Activated T-cell treated with anti-CD3 and anti-CD28 coated beads, Interleukin-2, amount 50 U/mL, for 24 hours (primary cell): ENCODE measurements around the gene SMAD5.

Experiments
- DNase-seq: peaks from one replicate; pipeline ENCODE4 v3.0.0-alpha.2; 2020
- H3K27ac Mint-ChIP-seq: 2 replicates; pipeline ENCODE4 v1.8.0; 2020; ENCODE audit warnings: mild to moderate bottlenecking, mixed read lengths
- H3K27me3 Mint-ChIP-seq: 2 replicates; pipeline ENCODE4 v1.8.0; 2020; ENCODE audit warnings: mixed read lengths
- H3K36me3 Mint-ChIP-seq: 2 replicates; pipeline ENCODE4 v1.8.0; 2020; ENCODE audit warnings: low read depth, mixed read lengths
- H3K4me1 Mint-ChIP-seq: 2 replicates; pipeline ENCODE4 v1.8.0; 2020; ENCODE audit warnings: low read depth, mixed read lengths
- H3K4me3 Mint-ChIP-seq: 2 replicates; pipeline ENCODE4 v1.8.0; 2020; ENCODE audit warnings: mild to moderate bottlenecking, moderate library complexity, mixed read lengths
- H3K9me3 Mint-ChIP-seq: 2 replicates; pipeline ENCODE4 v1.8.0; 2020; ENCODE audit warnings: mixed read lengths

SMAD5 gene

DNA sequence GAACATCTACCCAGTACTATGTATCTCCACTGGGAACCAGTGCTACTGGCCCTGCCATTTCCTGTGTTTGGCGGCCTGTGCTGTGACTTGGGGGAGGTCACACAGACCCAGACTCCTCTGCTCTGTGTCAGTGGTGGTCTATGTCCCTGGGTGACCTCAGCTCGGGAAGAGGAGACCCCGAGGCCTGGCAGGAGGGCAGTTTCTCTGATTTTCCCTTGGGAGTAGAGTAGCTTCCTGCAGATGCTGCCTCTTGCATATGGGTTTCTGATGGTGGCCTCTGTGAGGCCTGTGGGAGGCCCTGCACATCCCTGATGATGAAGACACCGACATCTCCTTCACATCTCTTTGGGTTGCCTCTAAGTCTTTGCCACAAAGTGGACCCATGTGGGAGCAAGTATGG, 73.3 kb downstream of the SMAD5 start:
- H3K4me1 Mint-ChIP-seq, result no peaks in the 10 kb centered on the region
- H3K4me3 Mint-ChIP-seq, result no peak overlapping the region
- no peaks in the 10 kb centered on the region for H3K9me3 Mint-ChIP-seq
- no peak for DNase-seq
- H3K27me3 Mint-ChIP-seq, result peaks cover 24% of the 10 kb centered on the region
- H3K27ac Mint-ChIP-seq, result no peak overlapping the region
- no peaks in the 10 kb centered on the region for H3K36me3 Mint-ChIP-seq

DNA sequence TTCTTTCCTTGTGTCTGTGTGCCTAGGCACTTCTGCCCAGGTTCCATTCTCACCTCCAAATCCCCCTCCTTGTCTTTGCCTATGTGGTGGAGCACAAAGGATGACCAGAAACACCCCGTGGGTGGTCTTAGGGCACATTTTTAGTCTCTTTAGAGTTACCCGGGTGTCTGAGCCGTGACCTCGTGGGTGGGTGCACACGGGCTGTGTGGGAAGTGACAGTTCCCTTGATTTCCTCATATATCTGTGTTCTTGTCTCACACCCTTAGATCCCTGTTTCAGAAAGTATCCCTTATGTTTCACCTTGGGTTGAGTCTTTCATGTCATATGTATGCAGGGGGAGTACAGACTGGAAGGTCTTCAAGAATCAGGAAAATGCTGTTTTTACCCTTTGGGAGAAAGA, 73.7 kb downstream of the SMAD5 start:
- Mint-ChIP-seq H3K4me3 (no peak overlapping the region), H3K27me3 (peaks cover 27% of the 10 kb centered on the region), H3K9me3 (no peaks in the 10 kb centered on the region), H3K27ac (no peak overlapping the region), H3K36me3 (no peaks in the 10 kb centered on the region), H3K4me1 (no peaks in the 10 kb centered on the region)
- no peak for DNase-seq

DNA sequence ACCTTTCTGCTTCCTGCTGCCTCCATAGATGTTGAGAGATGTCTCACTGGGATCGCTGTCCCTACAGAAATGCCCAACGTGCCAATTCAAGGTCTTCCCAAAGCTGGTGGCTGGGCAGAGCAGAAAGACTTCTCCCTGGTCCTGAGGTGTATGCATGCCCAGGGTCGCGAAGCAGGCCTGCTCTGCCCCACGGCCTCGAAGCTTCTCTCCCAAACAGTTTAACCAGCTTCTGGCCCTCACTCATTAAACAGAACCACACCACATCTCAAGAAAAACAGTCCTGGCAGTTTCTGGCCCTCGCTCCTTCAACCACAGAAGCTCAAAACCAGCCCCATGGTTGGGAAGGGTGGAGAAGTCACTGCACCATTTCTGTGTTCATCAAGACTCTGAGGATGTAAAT, 75.0 kb downstream of the SMAD5 start:
- Mint-ChIP-seq H3K27ac (no peak overlapping the region), H3K4me1 (no peaks in the 10 kb centered on the region), H3K4me3 (no peak overlapping the region), H3K27me3 (peaks cover 31% of the 10 kb centered on the region), H3K9me3 (no peaks in the 10 kb centered on the region), H3K36me3 (no peaks in the 10 kb centered on the region)
- DNase-seq, result no peak

DNA sequence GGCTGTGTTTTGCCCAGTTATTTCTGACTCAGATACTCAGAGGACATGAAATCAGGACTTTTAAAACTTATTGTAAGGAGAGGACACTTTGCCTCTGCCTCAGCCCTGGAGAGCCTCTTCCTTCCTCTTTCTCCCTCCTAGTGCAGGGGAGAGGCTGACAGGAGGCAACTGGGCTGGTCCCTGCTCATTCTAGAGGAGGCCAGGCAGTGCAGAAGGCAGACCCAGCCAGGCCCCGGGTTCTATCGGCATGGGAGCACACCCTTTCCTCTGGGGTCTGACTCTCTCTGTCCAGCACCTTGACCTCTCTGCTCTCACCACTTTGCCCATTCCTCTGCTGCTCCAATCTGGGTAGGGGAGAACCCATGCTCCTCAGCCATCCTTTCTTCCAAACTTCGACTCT, 76.3 kb downstream of the SMAD5 start:
- no peaks in the 10 kb centered on the region for H3K4me1 Mint-ChIP-seq
- H3K4me3 Mint-ChIP-seq, result no peak overlapping the region
- no peak for DNase-seq
- no peaks in the 10 kb centered on the region for H3K9me3 Mint-ChIP-seq
- H3K27me3 Mint-ChIP-seq, result peaks cover 38% of the 10 kb centered on the region
- H3K36me3 Mint-ChIP-seq, result no peaks in the 10 kb centered on the region
- no peak overlapping the region for H3K27ac Mint-ChIP-seq

DNA sequence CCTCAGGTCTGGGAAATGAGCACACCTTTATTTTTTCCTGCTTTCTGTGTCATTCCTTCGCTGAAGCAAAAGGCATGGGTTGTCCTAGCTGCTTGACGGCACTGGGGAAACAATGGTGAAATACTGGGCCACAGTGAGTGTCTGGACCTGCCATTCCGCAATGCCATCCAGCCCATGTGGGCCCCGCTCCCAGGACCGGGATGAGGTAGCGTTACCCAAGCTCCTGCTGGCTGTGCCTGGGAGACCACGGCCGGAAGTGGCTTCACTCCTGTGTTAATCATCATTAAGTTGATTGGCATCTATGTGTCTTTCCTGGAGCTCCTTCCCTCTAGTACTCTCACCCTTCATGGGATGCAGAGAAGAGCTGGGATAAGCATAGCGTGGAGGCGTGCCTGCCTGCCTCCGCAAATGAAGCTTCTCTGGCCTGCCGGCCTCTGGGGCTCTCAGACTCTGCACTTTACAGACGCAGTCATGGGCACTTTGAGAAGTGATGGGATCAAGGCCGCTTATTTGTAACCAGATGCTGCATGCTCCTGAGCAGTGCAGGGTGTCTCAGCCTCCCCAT, 76.8 kb downstream of the SMAD5 start:
- Mint-ChIP-seq H3K4me1 (no peaks in the 10 kb centered on the region), H3K27ac (no peak overlapping the region), H3K36me3 (no peaks in the 10 kb centered on the region), H3K9me3 (no peaks in the 10 kb centered on the region), H3K27me3 (peaks cover 38% of the 10 kb centered on the region), H3K4me3 (no peak overlapping the region)
- DNase-seq, result no peak

DNA sequence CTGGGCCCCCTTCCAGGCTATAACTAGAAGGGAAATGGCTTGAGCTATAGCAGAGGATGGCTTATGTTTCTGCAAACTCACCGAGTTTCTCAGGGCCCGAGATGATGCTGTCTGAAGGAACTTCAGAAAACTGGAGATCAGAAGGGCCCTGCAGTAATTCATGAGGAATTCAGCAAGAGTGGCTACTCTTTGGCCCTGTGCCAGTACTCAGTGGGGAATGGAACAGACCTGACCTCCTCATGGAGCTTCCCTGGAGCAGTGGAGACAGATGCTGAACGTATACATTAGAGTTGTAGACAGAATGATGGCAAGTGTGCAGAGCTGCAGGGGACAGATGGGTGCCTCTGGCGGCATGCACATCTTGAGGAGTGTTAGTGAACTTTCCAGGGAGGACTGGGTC, 77.6 kb downstream of the SMAD5 start:
- no peak overlapping the region for H3K27ac Mint-ChIP-seq
- peaks cover 45% of the 10 kb centered on the region for H3K27me3 Mint-ChIP-seq
- H3K4me1 Mint-ChIP-seq, result no peaks in the 10 kb centered on the region
- no peak for DNase-seq
- H3K4me3 Mint-ChIP-seq, result no peak overlapping the region
- no peaks in the 10 kb centered on the region for H3K36me3 Mint-ChIP-seq
- no peaks in the 10 kb centered on the region for H3K9me3 Mint-ChIP-seq

DNA sequence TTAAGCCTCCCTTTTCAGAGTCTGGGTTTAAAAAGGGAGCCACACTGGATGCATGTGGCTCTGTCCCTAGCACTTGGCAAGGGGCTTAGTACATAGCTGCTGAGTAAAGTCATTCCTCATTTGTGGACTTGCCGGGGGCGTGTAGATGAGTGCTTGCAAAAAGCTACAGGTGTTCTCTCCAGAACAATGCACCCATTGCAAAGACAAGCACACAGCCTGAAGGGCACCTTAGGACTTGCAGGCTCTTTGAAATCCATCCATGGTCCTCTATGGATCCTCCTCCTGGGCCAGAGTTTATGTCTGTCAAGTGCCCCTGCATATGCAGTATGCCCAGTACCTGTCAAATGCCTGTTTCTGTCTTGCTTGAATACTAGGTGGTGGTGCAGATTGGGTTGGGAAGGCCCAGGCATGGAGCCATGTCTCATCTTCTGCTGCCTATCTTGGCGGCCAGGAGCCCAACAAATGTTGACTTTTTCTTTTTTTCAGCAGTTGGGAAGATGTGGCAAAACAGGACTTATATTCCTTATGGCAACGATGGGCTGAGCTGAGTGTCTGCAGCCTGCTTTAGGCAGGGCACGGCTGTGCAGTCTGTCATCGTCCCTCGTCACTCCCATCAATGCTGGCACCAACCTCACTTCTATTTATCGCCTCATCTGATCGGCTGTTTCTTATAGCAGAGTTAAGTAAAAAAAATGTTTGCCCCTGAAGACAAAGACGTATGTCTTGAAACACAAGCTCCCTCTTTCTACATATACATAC, 78.8 kb downstream of the SMAD5 start:
- peaks cover 49% of the 10 kb centered on the region for H3K27me3 Mint-ChIP-seq
- H3K4me3 Mint-ChIP-seq, result no peak overlapping the region
- DNase-seq, result no peak
- no peaks in the 10 kb centered on the region for H3K4me1 Mint-ChIP-seq
- H3K27ac Mint-ChIP-seq, result no peak overlapping the region
- H3K36me3 Mint-ChIP-seq, result no peaks in the 10 kb centered on the region
- no peaks in the 10 kb centered on the region for H3K9me3 Mint-ChIP-seq

DNA sequence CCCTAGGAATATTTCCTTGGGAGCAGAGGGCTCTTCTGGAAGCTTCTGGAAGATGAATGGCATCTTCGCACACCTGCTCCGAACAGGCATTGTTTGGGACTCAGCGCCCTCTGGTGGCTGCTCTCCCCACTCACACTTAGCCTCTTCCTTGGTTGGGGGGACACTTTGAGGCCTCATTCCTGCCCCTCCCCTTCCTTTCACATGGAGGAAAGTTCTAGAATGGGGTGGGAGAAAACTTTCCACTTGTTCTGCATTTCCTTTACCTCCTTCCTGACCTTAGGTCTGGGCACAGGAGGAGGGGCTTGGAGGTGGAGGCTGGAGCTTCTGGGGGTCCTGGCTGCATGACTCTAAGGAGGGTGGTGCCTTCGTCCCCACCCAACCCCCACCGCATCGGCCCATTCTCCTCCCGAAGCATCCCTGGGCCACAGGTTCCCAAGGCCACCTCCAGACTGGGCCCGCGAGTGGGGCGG, 79.6 kb downstream of the SMAD5 start:
- DNase-seq, result peak; percentile 64
- Mint-ChIP-seq H3K4me1 (no peaks in the 10 kb centered on the region), H3K9me3 (no peaks in the 10 kb centered on the region), H3K27me3 (peaks cover 56% of the 10 kb centered on the region), H3K27ac (no peak overlapping the region), H3K4me3 (no peak overlapping the region), H3K36me3 (no peaks in the 10 kb centered on the region)

DNA sequence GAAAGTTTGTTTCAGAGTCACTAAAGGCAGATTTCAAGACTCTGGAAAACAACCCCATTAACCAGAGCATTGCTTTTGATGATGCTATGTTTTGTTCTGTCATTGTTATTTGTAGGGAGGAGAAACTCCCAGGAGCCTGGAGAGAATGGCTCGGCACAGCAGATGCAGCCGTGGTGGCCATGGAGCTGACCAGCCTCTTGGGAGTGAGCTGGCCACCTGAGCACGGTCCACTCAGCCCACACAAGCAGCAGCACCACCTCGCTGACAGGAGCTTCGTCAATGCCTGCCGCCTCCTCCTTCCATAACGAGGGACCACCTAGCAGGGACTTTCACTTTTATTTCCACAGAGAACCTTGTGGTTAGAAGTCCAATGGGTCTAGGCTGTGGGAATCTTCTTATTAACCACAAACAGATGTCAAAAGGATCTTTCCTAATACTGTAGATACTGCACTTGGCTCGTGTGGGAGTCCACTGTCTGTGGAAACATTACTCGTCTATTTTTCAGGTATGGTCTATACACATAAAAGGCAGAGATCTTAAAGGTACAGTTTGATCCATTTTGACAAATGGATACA, 81.4 kb downstream of the SMAD5 start:
- DNase-seq, result no peak

DNA sequence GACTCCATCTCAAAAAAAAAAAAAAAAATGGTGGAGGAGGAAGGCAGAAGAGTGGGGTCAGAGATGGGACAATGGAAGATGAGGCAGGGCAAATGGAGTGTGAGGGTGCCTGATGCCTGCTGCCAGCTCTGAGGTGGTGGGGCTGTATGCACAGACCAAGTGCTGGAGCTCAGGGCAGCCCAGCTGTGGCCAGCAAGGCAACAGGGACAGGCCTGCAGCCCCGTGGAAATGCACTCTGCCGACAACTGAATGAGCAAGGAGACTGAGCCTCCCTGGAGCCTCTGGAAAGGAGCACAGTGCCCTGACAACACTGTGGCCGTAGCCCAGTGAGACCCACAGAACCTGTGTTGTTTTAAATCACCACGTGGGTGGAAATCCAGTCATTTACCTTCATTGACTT, 83.2 kb downstream of the SMAD5 start:
- no peak overlapping the region for H3K4me3 Mint-ChIP-seq
- peaks cover 44% of the 10 kb centered on the region for H3K27me3 Mint-ChIP-seq
- peaks cover 10% of the 10 kb centered on the region for H3K9me3 Mint-ChIP-seq
- DNase-seq, result no peak
- H3K4me1 Mint-ChIP-seq, result no peaks in the 10 kb centered on the region
- no peaks in the 10 kb centered on the region for H3K36me3 Mint-ChIP-seq
- H3K27ac Mint-ChIP-seq, result no peak overlapping the region

More for the DNA sequence above, 81.4 kb downstream of the SMAD5 start:
- Mint-ChIP-seq H3K4me3 (no peak overlapping the region), H3K4me1 (no peaks in the 10 kb centered on the region), H3K27me3 (peaks cover 56% of the 10 kb centered on the region), H3K9me3 (no peaks in the 10 kb centered on the region), H3K27ac (no peak overlapping the region), H3K36me3 (no peaks in the 10 kb centered on the region)

DNA sequence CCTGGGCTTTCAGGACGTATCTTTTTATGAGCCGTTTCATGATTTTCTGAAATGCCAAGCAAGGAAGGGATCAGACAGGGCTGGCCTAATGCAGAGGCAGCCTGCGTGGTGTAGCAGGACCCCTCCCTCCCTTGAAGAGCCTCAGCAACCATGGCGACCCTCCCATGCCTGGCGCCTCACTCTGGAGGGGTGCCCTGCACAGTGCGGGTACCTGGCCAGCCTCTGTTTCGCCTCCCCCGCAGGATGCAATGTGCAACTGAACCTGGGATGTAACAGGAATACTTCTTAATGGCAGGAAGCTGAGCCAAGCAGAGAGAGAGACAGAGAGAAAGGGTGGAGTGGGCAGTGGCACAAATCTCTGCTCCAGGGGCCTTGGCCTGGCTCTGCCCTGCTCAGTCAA, 83.6 kb downstream of the SMAD5 start:
- peaks cover 12% of the 10 kb centered on the region for H3K9me3 Mint-ChIP-seq
- peaks cover 41% of the 10 kb centered on the region for H3K27me3 Mint-ChIP-seq
- DNase-seq, result no peak

DNA sequence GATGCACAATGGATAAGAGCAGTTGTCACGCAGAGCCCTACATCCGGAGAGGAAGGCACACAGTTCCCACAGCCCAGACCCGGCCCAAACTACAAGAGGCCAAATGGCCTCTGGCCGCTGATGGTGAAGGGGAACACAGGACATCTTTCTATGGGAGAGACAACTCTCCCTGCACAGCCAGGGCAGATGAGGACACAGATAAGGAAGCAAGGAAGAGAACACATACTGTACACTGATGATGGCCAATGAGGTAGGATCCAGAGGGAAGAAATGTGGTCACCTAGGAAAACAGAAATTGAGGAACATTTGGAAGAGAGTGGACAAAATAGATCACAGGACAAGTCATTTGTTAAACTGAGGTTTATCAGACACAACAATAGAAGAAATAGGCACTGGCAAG, 88.7 kb downstream of the SMAD5 start:
- H3K9me3 Mint-ChIP-seq, result peaks cover 18% of the 10 kb centered on the region
- peaks cover 30% of the 10 kb centered on the region for H3K27me3 Mint-ChIP-seq
- no peak for DNase-seq
- H3K36me3 Mint-ChIP-seq, result no peaks in the 10 kb centered on the region
- H3K4me3 Mint-ChIP-seq, result no peak overlapping the region
- no peak overlapping the region for H3K27ac Mint-ChIP-seq
- H3K4me1 Mint-ChIP-seq, result no peaks in the 10 kb centered on the region

More for the DNA sequence above, 83.6 kb downstream of the SMAD5 start:
- Mint-ChIP-seq H3K4me1 (no peaks in the 10 kb centered on the region), H3K4me3 (no peak overlapping the region), H3K27ac (no peak overlapping the region), H3K36me3 (no peaks in the 10 kb centered on the region)

DNA sequence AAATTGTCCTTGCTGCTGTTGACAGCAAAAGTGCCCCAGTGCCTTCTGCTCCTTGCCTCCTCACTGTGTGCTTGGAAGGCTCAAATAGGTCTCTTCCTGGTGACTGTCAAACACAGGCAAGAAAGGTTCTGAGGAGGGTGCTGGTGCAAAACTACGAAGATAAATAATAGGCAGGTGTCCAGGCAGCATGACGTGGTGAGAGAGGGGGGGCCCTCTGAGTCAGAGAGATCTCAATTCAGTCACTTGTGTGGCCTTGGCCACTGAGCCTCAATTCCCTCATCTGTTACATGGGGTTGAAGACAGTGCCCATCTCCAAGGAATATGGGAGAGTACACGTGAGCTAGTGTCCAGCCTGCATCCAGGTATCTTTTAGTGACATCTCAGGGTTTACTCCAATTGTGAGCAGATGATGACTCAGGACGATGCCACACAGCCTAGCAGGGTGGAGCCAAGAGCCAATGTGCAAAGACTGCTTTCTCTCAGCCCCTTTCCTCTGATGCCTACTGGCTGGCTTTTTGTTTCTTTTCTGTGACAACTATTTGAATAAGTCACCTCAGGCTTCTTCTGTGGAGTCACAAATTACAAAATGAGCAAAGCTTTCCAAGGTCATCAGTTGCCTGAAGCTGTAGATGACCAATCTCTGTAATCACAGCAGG, 90.1 kb downstream of the SMAD5 start:
- DNase-seq, result no peak
- Mint-ChIP-seq H3K4me3 (no peak overlapping the region), H3K9me3 (peaks cover 18% of the 10 kb centered on the region), H3K27me3 (peaks cover 26% of the 10 kb centered on the region), H3K27ac (no peak overlapping the region), H3K36me3 (no peaks in the 10 kb centered on the region), H3K4me1 (no peaks in the 10 kb centered on the region)

DNA sequence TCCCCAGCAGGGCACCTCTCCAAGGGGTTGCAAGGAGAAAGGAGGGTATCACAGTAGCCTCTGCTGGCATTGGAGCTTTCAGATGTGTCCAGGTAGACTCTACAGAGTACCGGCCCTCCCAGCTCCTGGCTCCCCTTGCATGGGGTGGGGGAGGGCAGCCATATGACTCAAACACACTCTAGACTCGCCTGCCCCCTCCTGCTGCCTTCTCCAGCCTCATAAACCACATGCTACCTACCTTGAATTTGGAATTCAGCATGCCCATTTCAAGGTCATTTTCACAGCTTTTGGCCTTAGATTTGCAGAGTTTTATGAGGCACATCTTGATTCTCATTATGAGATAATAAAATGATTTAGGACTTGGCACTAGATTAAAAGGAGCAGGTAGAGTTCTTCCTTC, 93.2 kb downstream of the SMAD5 start:
- Mint-ChIP-seq H3K27me3 (peaks cover 39% of the 10 kb centered on the region), H3K27ac (no peak overlapping the region), H3K36me3 (no peaks in the 10 kb centered on the region), H3K4me1 (no peaks in the 10 kb centered on the region), H3K4me3 (no peak overlapping the region), H3K9me3 (peaks cover 8% of the 10 kb centered on the region)
- no peak for DNase-seq

DNA sequence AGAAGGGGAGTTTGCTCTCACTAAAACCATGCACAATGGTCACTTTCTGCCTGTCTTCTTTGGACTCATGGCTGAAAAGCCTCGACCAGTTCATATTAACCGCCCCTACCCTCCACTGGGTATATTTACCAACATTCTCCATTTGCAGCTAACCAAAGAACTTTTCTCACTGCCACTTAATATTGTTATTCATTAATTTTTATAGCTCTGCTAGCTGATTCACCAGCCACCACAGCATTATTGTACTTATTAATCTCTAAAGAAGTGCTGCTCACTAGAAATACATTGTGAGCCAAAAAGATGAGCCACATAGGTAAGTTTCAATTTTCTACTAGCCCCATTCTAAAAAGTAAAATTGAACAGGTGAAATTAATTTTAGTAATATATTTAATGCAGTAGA, 93.8 kb downstream of the SMAD5 start:
- DNase-seq, result no peak
- H3K36me3 Mint-ChIP-seq, result no peaks in the 10 kb centered on the region
- peaks cover 39% of the 10 kb centered on the region for H3K27me3 Mint-ChIP-seq
- H3K27ac Mint-ChIP-seq, result no peak overlapping the region
- peaks cover 4% of the 10 kb centered on the region for H3K9me3 Mint-ChIP-seq
- no peak overlapping the region for H3K4me3 Mint-ChIP-seq
- no peaks in the 10 kb centered on the region for H3K4me1 Mint-ChIP-seq
